ENCODE results near the gene PITHD1. TPM values are rescaled to one million over a fixed set of nuclear protein-coding genes. Genes with fewer than 3 reads are reported as not detected.
A peak's percentile ranks its signal among the peaks of the same experiment; 100 is the strongest.
"Not testable (repeated sequence)": the region's sequence is repeated elsewhere in the genome, so short reads cannot be mapped to it uniquely, and the experiment has no call there.

PITHD1 gene
- polyA plus RNA-seq, 3 donors, result 59.3 to 65.1 (median 59.9) TPM

- DNase-seq (ENCODE audit: extremely low read depth in 1 of 11, low read depth in 9 of 11, low spot score in 4 of 11), result no peak
Observed at GRCh38 chr1:23757812-23758211, 20.4 kb upstream of the PITHD1 start.

- no peak for DNase-seq (ENCODE audit: extremely low read depth in 1 of 11, low read depth in 9 of 11, low spot score in 4 of 11)
Observed at GRCh38 chr1:23759277-23759676, 18.9 kb upstream of the PITHD1 start.

- no peak for DNase-seq (ENCODE audit: extremely low read depth in 1 of 11, low read depth in 9 of 11, low spot score in 4 of 11)
Observed at GRCh38 chr1:23763041-23763577, 15.1 kb upstream of the PITHD1 start.

DNA sequence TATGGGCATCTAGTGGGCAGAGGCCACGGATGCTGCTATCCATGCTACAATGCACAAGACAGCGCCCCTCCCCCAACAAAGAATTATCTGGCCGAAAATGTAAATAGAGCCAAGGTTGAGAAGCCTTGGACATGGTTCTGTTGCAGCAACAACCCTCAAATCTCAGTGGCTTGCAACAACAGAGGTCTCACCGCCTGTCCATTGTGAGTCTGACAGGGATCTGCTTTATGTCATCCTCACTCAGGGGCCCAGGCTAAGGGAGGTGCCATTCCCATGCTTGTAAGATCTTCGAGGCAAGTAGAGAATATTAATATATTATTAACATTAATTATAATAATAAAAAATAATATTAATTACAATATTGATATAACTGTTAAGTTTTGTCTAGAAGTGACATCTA, 9.5 kb upstream of the PITHD1 start:
- DNase-seq (ENCODE audit: extremely low read depth in 1 of 11, low read depth in 9 of 11, low spot score in 4 of 11), result no peak

DNA sequence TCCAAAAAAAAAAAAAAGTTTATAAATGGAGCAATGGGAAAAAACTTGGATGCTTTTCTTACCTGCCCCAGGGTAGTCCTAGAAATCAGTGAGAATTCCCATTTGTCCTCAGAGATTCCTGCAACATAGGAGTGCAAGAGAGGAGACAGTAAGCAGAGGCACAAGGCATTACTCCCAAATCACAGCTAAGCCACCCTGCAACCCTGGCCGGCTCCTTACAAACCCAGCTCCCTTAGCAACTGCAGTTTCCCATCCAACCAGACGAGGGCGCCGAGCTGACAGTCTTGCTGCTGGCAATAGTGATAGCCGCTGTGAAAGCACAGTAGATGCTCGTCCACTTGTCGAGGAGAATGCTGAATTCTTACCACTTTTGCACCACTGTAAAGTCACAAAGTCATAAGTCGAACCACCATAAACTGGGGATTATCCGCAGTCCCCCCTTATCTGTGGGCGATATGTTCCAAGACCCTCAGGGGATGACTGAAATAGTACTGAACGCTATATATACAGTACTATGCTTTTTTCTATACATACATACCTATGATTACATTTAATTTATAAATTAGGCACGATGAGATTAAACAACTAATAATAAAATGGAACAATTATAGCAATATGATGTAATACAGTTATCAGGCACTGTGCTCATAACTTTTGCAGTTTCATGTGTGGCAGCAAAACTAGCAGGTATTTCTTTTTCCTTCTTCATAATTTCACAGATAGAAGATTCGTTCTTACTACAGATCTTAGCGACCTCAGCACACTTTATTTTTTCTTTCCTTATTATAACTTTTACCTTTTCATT, 6.0 kb upstream of the PITHD1 start:
- peak in 9 of 11 donors; percentile 58 to 74 (median 69) for DNase-seq (ENCODE audit: extremely low read depth in 1 of 11, low read depth in 9 of 11, low spot score in 4 of 11)

GRCh38 chr1:23772854-23773242, 5.4 kb upstream of the PITHD1 start:
- no peak for DNase-seq (ENCODE audit: extremely low read depth in 1 of 11, low read depth in 9 of 11, low spot score in 4 of 11)

DNA sequence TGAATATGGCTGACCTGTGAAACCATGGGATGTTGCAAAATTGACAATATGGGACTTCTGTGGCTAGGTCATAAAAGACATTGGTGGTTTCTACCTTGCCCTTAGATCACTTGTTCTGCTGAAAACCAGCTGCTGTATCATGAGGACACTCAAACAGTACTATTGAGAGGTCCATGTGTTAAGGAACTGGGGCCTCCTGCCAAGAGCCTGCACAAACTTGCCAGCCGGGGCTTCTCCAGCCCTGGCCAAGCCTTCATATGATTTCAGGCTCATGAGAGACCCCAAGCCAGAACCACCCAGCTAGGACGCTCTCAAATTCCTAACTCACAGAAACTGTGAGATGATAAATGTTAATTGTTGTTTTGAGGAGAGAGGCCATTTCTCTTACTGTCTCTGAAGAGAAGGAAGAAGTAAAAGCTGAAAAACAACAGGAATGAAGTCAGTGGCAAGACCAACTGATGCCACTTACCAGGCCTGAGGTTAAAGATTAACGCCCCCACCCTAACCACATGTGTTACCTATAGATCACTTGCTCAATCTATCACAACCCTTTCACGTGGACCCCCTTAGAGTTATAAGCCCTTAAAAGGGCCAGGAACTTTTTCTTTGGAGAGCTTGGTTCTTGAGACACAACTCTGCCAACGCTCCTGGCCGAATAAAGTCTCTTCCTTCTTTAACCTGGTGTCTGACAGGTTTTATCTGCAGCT, 3.9 kb upstream of the PITHD1 start:
- DNase-seq (ENCODE audit: extremely low read depth in 1 of 11, low read depth in 9 of 11, low spot score in 4 of 11), result no peak

- DNase-seq (ENCODE audit: extremely low read depth in 1 of 11, low read depth in 9 of 11, low spot score in 4 of 11), result no peak
Observed at GRCh38 chr1:23776217-23776616, 2.0 kb upstream of the PITHD1 start.

- no peak for DNase-seq (ENCODE audit: extremely low read depth in 1 of 11, low read depth in 9 of 11, low spot score in 4 of 11)
Observed at GRCh38 chr1:23779826-23780371, 1.7 kb downstream of the PITHD1 start.

DNA sequence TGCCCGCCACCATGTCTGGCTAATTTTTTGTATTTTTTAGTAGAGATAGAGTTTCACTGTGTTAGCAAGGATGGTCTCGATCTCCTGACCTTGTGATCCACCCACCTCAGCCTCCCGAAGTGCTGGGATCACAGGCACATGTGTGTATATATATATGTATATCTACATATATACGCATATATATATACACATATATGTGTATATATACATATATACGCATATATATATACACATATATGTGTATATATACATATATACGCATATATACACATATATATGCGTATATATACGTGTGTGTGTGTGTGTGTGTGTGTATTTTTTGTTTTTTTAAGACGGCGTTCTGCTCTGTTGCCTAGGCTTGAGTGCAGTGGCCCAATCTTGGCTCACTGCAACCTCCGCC, 4.9 kb downstream of the PITHD1 start:
- DNase-seq (ENCODE audit: extremely low read depth in 1 of 11, low read depth in 9 of 11, low spot score in 4 of 11), result not testable (repeated sequence)

DNA sequence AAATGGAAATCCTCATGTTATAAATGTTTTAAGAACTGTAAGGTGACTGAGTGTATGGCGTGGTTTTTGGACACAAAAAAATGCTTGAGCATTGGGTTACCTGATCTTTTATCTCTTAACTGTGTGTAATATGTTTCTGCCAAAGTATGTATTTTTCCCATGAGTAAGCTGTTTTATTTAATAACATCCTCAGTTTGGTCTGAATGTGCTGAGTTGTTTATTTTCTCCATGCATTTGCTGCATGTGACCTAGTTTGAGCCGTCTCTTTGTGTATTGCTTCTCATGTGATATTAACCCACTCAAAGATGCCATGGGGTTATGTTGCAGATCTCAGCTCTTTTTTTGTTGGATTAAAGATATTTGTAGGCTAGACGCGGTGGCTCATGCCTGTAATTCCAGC, 6.6 kb downstream of the PITHD1 start:
- no peak for DNase-seq (ENCODE audit: extremely low read depth in 1 of 11, low read depth in 9 of 11, low spot score in 4 of 11)

DNA sequence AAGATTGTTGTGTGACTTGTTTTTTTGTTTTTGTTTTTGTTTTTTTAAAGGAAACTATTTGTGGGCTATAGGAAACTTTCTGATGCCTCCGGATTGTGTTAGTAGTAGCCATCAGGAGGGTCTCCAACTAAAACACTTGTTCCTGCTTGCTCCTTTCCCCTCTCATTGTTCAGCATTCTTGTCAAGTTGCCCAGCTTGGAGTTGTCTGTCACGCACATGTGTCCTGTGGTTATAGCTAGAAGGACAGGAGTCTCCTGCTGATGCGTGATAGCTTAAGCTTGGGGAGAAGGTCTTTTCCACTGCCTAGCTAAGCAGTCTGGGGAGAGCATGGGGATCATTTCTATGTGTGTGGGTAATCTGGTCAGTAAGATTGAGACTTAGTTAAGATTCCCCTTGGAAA, 9.5 kb downstream of the PITHD1 start:
- DNase-seq (ENCODE audit: extremely low read depth in 1 of 11, low read depth in 9 of 11, low spot score in 4 of 11), result no peak

DNA sequence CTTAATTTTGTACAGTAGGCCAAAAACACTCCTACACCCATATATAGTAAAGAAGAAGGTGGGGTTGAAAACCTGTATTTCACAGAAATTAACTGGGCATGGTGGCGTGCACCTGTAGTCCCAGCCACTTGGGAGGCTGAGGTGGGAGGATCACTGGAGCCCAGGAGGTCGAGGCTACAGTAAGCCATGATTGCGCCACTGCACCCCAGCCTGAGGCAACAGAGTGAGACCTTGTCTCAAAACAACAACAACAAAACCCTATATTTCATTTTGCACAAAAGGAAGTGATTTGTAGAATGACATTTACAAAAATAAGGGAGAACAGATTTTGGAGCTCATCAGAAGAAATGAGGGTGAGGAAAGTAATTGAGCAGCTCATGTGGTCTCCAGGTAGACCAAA, 10.5 kb downstream of the PITHD1 start:
- DNase-seq (ENCODE audit: extremely low read depth in 1 of 11, low read depth in 9 of 11, low spot score in 4 of 11), result no peak

DNA sequence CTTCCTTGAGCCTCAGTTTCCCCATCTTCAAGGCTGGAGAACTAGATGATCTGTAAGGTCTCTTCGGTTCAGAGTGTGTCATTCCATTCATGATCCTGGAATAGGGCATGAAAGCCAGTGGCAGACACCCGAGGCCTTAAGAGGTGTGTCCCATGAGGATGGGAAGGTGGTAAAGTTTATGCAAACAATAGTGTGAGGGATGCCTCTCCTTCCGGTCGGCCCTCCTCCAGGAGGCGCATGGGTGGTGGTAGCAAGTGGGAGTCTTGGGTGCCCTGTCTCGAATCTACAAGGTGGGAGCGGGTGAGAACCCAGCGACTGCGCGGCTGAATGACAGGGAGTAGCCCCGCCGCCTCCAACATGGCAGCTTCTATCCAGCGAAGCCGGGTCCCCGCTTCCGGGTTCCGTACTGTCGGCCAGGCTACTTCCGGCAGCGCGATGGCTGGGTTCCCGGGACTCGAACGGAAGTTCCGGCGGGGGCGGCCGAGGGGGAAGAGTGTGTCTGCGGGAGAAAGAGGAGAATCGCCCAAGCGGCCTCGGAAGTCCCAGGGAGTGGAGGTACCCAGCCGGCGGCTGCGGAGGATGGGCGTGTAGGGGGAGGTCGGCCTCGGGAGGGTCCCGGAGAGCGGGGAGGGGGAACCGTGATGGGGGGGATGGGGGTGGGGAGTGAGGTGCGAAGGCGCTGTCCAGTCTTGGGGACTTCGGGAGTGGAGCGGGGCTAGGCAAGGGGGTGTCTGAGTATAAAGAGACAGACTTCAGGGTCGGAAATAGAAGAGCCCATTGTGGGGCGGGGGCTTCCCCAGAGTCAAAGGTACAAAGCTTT, 12.7 kb downstream of the PITHD1 start, which contains the start of gene LYPLA2:
TSS of gene LYPLA2 (plus strand) at position 450 of the 820 bp plus-strand sequence. CDS start 1,538 bp downstream, outside the sequence.
- peak in 10 of 11 donors; percentile 78 to 91 (median 86) for DNase-seq (ENCODE audit: extremely low read depth in 1 of 11, low read depth in 9 of 11, low spot score in 4 of 11)

- no peak for DNase-seq (ENCODE audit: extremely low read depth in 1 of 11, low read depth in 9 of 11, low spot score in 4 of 11)
Observed at GRCh38 chr1:23791516-23792047, 13.4 kb downstream of the PITHD1 start.

GRCh38 chr1:23792151-23792945, 14.1 kb downstream of the PITHD1 start:
- no peak for DNase-seq (ENCODE audit: extremely low read depth in 1 of 11, low read depth in 9 of 11, low spot score in 4 of 11)

- no peak for DNase-seq (ENCODE audit: extremely low read depth in 1 of 11, low read depth in 9 of 11, low spot score in 4 of 11)
Observed at GRCh38 chr1:23793018-23793781, 15.0 kb downstream of the PITHD1 start.

All from renal cortex interstitium (tissue), 11 donors.